HG02642 (cell line): ENCODE measurements around the gene CPT1C.

Experiments used
- ATAC-seq: cut with Tn5 transposase; IDR thresholded peaks from one replicate; pipeline ENCODE4 v1.9.1; 2021; ENCODE audit warnings: mild to moderate bottlenecking; ENCODE audit not compliant: unreplicated experiment, poor library complexity

Gene CPT1C

GRCh38 chr19:49744946-49745381, 54.0 kb downstream of the CPT1C start:
- no peak for ATAC-seq

GRCh38 chr19:49746206-49746958, 55.5 kb downstream of the CPT1C start:
- ATAC-seq, result no peak

GRCh38 chr19:49749055-49749716, 58.3 kb downstream of the CPT1C start:
- ATAC-seq, result no peak

DNA sequence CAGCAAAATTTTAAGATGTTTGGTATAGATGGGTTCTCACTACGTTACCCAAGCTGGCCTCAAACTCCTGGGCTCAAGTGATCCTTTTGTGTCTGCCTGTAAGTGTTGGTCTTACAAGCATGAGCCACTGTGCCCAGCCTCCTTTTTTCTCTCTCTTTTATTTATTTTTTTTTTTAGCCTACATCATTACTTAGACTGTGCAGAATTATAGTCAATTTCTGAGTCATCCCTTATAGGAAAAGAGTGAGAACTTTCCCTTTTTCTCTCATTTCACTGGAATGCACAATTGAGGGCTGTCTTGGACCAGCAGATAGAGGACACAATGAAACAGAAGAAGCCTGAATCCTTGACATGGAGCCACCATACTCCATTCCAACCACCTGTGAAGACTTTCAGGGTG, 58.9 kb downstream of the CPT1C start:
- ATAC-seq, result no peak

GRCh38 chr19:49752701-49753100, 61.8 kb downstream of the CPT1C start:
- ATAC-seq, result no peak

- ATAC-seq, result no peak
Observed at GRCh38 chr19:49755956-49756355, 65.0 kb downstream of the CPT1C start.

- ATAC-seq, result no peak
Observed at GRCh38 chr19:49758292-49758691, 67.4 kb downstream of the CPT1C start.

DNA sequence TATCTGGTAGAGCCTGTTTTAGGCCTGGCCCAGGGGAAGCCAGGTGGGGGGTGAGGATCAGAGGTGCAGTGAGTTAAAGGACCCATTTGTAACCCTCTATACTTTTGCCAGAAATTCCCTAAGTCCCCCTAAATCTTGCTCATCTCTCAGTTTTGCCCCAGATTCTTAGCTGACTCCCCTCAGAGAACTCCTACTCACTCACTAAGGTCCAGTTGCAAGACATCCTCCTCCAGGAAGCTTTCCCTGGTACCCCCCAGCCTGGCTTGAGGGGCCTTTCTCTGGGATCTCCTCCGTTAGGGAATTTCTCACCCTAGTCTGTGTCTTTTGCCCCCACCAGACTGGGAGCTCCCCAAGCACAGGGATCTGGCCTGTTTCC, 70.3 kb downstream of the CPT1C start:
- ATAC-seq, result no peak

DNA sequence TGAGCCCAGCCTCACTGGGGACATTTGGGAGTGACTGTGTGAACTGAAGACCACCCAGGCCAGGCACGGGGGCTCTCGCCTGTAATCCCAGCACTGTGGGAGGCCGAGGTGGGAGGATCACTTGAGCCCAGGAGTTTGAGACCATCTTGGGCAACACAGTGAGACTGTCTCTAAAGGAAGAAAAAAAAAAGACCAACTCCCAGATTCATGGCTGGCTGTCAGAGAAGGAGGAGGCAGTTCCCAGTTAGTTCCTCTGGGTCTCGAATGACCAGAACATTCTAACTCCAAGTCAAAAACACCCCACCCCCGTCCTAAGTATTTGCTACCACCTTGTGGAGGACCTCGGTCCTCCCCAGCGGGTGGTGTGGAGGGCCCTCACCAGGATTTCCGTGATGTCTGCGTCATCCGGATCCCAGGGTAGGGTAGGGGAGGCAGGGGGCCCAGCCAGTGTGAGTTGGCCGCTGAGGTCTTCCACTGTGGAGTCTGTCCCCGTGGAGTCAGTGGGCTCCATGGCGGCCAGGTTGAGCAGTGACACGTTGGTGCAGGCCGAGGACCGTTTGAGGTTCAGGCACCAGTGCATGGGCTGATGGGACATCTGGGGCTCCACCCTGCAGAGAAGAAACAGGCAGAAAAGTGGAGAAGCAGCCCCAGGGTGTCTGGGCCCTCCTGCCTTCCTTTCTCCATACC, 70.9 kb downstream of the CPT1C start:
- no peak for ATAC-seq

GRCh38 chr19:49763230-49763629, 72.3 kb downstream of the CPT1C start, which contains the start of gene TSKS:
TSS of gene TSKS (minus strand) at chr19:49763306. CDS start at chr19:49763247, 59 bp downstream.
- ATAC-seq, result no peak
